ENCODE measurements around the gene NUDT13.
A peak's percentile ranks its signal among the peaks of the same experiment; 100 is the strongest.
"Not testable (repeated sequence)": the region's sequence is repeated elsewhere in the genome, so short reads cannot be mapped to it uniquely, and the experiment has no call there.

NUDT13 gene

GRCh38 chr10:73099141-73099540 lies 11.1 kb upstream of the NUDT13 start:
- DNase-seq (ENCODE audit: low read depth) = peak; percentile 82

GRCh38 chr10:73106301-73106700 lies 4.0 kb upstream of the NUDT13 start:
- DNase-seq (ENCODE audit: low read depth) = no peak

- not testable (repeated sequence) for DNase-seq (ENCODE audit: low read depth)
Measured at GRCh38 chr10:73109248-73109652, 1.0 kb upstream of the NUDT13 start.

- not testable (repeated sequence) for DNase-seq (ENCODE audit: low read depth)
Measured at GRCh38 chr10:73112032-73112431, 1.8 kb downstream of the NUDT13 start.

- peak; percentile 30 for DNase-seq (ENCODE audit: low read depth)
Measured at GRCh38 chr10:73113551-73113950, 3.3 kb downstream of the NUDT13 start.

- no peak for DNase-seq (ENCODE audit: low read depth)
Measured at GRCh38 chr10:73116017-73116416, 5.8 kb downstream of the NUDT13 start.

GRCh38 chr10:73117976-73118743 lies 7.9 kb downstream of the NUDT13 start:
- peak; percentile 41 for DNase-seq (ENCODE audit: low read depth)

GRCh38 chr10:73119457-73119856 lies 9.2 kb downstream of the NUDT13 start:
- DNase-seq (ENCODE audit: low read depth) = no peak

GRCh38 chr10:73119952-73120351 lies 9.7 kb downstream of the NUDT13 start:
- DNase-seq (ENCODE audit: low read depth) = no peak

GRCh38 chr10:73126343-73126742 lies 16.1 kb downstream of the NUDT13 start:
- no peak for DNase-seq (ENCODE audit: low read depth)

- DNase-seq (ENCODE audit: low read depth) = peak; percentile 3
Measured at GRCh38 chr10:73131301-73131700, 21.0 kb downstream of the NUDT13 start.

GRCh38 chr10:73131913-73132686 lies 21.8 kb downstream of the NUDT13 start:
- DNase-seq (ENCODE audit: low read depth) = no peak

GRCh38 chr10:73134727-73135126 lies 24.5 kb downstream of the NUDT13 start:
- no peak for DNase-seq (ENCODE audit: low read depth)

- DNase-seq (ENCODE audit: low read depth) = no peak
Measured at GRCh38 chr10:73136627-73137026, 26.4 kb downstream of the NUDT13 start.

GRCh38 chr10:73139251-73139650 lies 29.0 kb downstream of the NUDT13 start:
- DNase-seq (ENCODE audit: low read depth) = no peak

- no peak for DNase-seq (ENCODE audit: low read depth)
Measured at GRCh38 chr10:73141603-73142002, 31.3 kb downstream of the NUDT13 start.

GRCh38 chr10:73150633-73151413 lies 40.6 kb downstream of the NUDT13 start:
- DNase-seq (ENCODE audit: low read depth) = not testable (repeated sequence)

- no peak for DNase-seq (ENCODE audit: low read depth)
Measured at GRCh38 chr10:73152009-73152408, 41.8 kb downstream of the NUDT13 start.

GRCh38 chr10:73156054-73156453 lies 45.8 kb downstream of the NUDT13 start:
- no peak for DNase-seq (ENCODE audit: low read depth)

- peak; percentile 44 for DNase-seq (ENCODE audit: low read depth)
Measured at GRCh38 chr10:73159038-73159648, 48.9 kb downstream of the NUDT13 start.

GRCh38 chr10:73161079-73161478 lies 50.8 kb downstream of the NUDT13 start:
- DNase-seq (ENCODE audit: low read depth) = no peak

- no peak for DNase-seq (ENCODE audit: low read depth)
Measured at GRCh38 chr10:73161662-73162061, 51.4 kb downstream of the NUDT13 start.
